Peyer's patch (tissue), 4 donors: ENCODE measurements around the gene SCNN1A.

ENCODE experiments used
- POLR2A ChIP-seq, 2 donors: fragments of 450-650 bp; IDR thresholded peaks; one replicate each; pipeline ENCODE4 v1.5.1; 2017; ENCODE audit warnings: antibody characterized with exemption in 2 of 2, mild to moderate bottlenecking in 2 of 2, moderate library complexity in 2 of 2
- TF ChIP-seq, protein P1 (sequence below), 6 experiments: fragments of 450-650 bp in 4 of 6; fragments of 200-600 bp in 2 of 6; sonication (generic) in 1 of 6; IDR thresholded peaks; one replicate each; pipeline ENCODE4 v1.5.1; 2017 to 2019; ENCODE audit warnings: antibody characterized with exemption in 6 of 6, mild to moderate bottlenecking in 3 of 6, moderate library complexity in 1 of 6

DNA sequence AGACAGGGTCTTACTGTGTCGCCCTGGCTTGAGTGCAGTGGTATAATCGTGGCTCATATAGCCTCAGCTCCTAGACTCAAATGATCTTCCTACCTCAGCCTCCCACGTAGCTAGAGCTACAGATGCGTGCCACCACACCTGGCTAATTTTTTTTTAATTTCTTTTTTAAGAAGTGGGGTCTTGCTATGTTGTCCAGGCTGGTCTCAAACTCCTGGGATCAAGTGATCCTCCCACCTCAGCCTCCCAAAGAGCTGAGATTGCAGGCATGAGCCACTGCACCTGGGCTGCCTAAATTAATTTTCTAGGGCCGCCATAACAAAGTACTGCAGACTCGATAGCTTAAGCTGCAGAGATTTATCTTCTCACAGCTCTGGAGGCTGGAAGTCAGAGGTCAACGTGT is 17.7 kb upstream of the SCNN1A start:
- TF ChIP-seq POLR2A (IDR thresholded peaks at IDR 0.05), result no peak
- TF ChIP-seq, protein P1, sequence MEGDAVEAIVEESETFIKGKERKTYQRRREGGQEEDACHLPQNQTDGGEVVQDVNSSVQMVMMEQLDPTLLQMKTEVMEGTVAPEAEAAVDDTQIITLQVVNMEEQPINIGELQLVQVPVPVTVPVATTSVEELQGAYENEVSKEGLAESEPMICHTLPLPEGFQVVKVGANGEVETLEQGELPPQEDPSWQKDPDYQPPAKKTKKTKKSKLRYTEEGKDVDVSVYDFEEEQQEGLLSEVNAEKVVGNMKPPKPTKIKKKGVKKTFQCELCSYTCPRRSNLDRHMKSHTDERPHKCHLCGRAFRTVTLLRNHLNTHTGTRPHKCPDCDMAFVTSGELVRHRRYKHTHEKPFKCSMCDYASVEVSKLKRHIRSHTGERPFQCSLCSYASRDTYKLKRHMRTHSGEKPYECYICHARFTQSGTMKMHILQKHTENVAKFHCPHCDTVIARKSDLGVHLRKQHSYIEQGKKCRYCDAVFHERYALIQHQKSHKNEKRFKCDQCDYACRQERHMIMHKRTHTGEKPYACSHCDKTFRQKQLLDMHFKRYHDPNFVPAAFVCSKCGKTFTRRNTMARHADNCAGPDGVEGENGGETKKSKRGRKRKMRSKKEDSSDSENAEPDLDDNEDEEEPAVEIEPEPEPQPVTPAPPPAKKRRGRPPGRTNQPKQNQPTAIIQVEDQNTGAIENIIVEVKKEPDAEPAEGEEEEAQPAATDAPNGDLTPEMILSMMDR (IDR thresholded peaks at IDR 0.05), result no peak
